Common myeloid progenitor, CD34-positive (primary cell): ENCODE measurements around the gene TBC1D20. TPM values are rescaled to one million over a fixed set of nuclear protein-coding genes. Genes with fewer than 3 reads are reported as not detected.
"Not testable (repeated sequence)": the region's sequence is repeated elsewhere in the genome, so short reads cannot be mapped to it uniquely, and the experiment has no call there.

Experiments
- CTCF ChIA-PET: fragments of 350-600 bp; sonication (Branson Sonifier 250); formaldehyde crosslinking; loops from one replicate; lab custom pipeline; 2021; ENCODE audit warnings: antibody characterized with exemption; lab: Charles Lee
- POLR2A ChIA-PET: fragments of 350-600 bp; sonication (Branson Sonifier 250); formaldehyde crosslinking; loops from one replicate; lab custom pipeline; 2021; ENCODE audit warnings: antibody characterized with exemption; lab: Charles Lee
- DNase-seq, 3 donors: peaks; one replicate each; pipeline versions ENCODE4 v3.0.0 to v3.0.0-alpha.2; 2013
- H3K27ac ChIP-seq, 2 experiments: 1 replicate in 1 of 2; 2 replicates in 1 of 2; pipeline ENCODE4 v1.7.0; 2013; ENCODE audit warnings: inconsistent platforms in 2 of 2, low read length in 2 of 2, mild to moderate bottlenecking in 2 of 2, low read depth in 1 of 2, moderate library complexity in 1 of 2; ENCODE audit not compliant: severe bottlenecking in 2 of 2, insufficient read depth in 1 of 2, poor library complexity in 1 of 2
- H3K27me3 ChIP-seq, 5 experiments: replicated peaks in 2 of 5; 1 replicate in 3 of 5; 2 replicates in 2 of 5; pipeline versions ENCODE4 v1.6.1 to v1.7.0; 2013; ENCODE audit warnings: low read length in 4 of 5, mild to moderate bottlenecking in 2 of 5, moderate library complexity in 2 of 5, inconsistent platforms in 1 of 5; ENCODE audit not compliant: insufficient read depth in 5 of 5, control insufficient read depth in 4 of 5
- H3K36me3 ChIP-seq, 4 experiments: 1 replicate in 2 of 4; 2 replicates in 2 of 4; pipeline versions ENCODE4 v1.6.1 to v1.7.0; 2013; ENCODE audit warnings: low read length in 3 of 4, control low read depth in 1 of 4, mild to moderate bottlenecking in 1 of 4; ENCODE audit not compliant: control insufficient read depth in 4 of 4, insufficient read depth in 4 of 4
- H3K4me1 ChIP-seq, 4 experiments: 1 replicate in 3 of 4; 2 replicates in 1 of 4; pipeline versions ENCODE4 v1.6.1 to v1.7.1; 2013; ENCODE audit warnings: low read length in 3 of 4, mild to moderate bottlenecking in 3 of 4, control low read depth in 1 of 4, inconsistent platforms in 1 of 4, moderate library complexity in 1 of 4; ENCODE audit not compliant: control insufficient read depth in 4 of 4, insufficient read depth in 4 of 4; ENCODE audit errors: control extremely low read depth in 1 of 4
- H3K4me3 ChIP-seq, 7 experiments: 1 replicate in 4 of 7; 2 replicates in 3 of 7; pipeline versions ENCODE4 v1.5.1 to v1.7.0; 2013; ENCODE audit warnings: mild to moderate bottlenecking in 7 of 7, low read length in 6 of 7, moderate library complexity in 6 of 7, inconsistent platforms in 2 of 7, low read depth in 2 of 7, control low read depth in 1 of 7; ENCODE audit not compliant: insufficient read depth in 4 of 7, control insufficient read depth in 1 of 7; ENCODE audit errors: extremely low read depth in 1 of 7
- H3K9me3 ChIP-seq, 5 experiments: 1 replicate in 4 of 5; 2 replicates in 1 of 5; pipeline versions ENCODE4 v1.6.1 to v1.7.1; 2013; ENCODE audit warnings: low read length in 4 of 5, mild to moderate bottlenecking in 2 of 5, inconsistent platforms in 1 of 5, low read depth in 1 of 5, moderate library complexity in 1 of 5; ENCODE audit not compliant: control insufficient read depth in 4 of 5, insufficient read depth in 2 of 5; ENCODE audit errors: control extremely low read depth in 1 of 5
- WGBS: methylation state at CpG from one replicate; pipeline ENCODE4 v1.1.5; 2013; ENCODE audit not compliant: insufficient coverage; 5-methylcytosine and 5-hydroxymethylcytosine counted together
- polyA plus RNA-seq: library from polyadenylated mRNA; unstranded; fragments of 120-200 nt; gene quantifications from one replicate; pipeline ENCODE4 v1.2.1, GENCODE V29; 2013

The TBC1D20 gene, protein sequence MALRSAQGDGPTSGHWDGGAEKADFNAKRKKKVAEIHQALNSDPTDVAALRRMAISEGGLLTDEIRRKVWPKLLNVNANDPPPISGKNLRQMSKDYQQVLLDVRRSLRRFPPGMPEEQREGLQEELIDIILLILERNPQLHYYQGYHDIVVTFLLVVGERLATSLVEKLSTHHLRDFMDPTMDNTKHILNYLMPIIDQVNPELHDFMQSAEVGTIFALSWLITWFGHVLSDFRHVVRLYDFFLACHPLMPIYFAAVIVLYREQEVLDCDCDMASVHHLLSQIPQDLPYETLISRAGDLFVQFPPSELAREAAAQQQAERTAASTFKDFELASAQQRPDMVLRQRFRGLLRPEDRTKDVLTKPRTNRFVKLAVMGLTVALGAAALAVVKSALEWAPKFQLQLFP
- polyA plus RNA-seq = 17.8 TPM

GRCh38 chr20:462199-462991 lies at the start of gene TBC1D20:
Gene TBC1D20, minus strand, starts transcription at chr20:462533. Its CDS starts 128 bp downstream, at chr20:462405.
- peak within 1 kb of the TSS; percentile 65 to 93 (median 87) for H3K4me3 ChIP-seq
- peak; percentile 86 to 93 (median 93) for DNase-seq
- H3K27ac ChIP-seq = peak within 1 kb of the TSS; percentile 46 to 84
- peaks cover 0 to 42% (median 23%) of the 10 kb centered on the region in 4 experiments for H3K4me1 ChIP-seq
- ChIA-PET POLR2A (no interaction called here), CTCF (interaction anchor here (1.0 to 1.3 kb wide), 3 partner anchors 10 to 30 kb away, joined by 4 to 7 read pairs (median 4); no protein-coding TSS in a partner anchor)
- H3K36me3 ChIP-seq = peaks cover 0 to 2% (median 0%) of the 10 kb centered on the region in 4 experiments
- H3K9me3 ChIP-seq = peaks cover 0 to 6% (median 0%) of the 10 kb centered on the region in 5 experiments
- H3K27me3 ChIP-seq = no peaks in the 10 kb centered on the region
- 0% methylated on average over 57 of the region's 80 CpGs for WGBS

DNA sequence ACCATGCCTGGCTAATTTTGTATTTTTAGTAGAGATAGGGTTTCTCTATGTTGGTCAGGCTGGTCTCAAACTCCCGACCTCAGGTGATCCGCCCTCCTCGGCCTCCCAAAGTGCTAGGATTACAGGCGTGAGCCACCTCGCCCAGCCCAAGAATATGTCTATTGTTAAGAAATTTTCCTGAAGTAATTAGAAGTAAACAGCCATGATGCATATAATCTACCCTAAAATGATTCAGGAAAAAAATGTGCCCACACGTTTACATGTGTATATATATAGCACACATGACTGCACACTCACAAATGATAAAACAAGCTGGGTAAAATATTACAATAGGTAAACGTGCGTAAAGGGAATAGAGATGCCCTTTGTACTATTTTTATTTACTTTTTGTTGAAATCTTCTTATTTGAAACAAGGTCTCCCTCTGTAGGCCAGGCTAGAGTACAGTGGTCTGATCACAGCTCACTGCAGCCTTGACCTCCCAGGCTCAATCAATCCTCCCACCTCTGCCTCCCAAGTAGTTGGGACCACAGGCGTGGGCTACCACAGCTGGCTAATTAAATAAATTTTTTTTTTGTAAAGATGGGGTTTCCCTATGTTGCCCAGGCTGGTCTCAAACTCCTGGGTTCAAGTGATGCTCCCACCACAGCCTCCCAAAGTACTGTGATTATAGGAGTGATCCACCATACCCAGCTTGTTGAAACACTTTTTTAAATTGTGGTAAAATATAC lies 48.2 kb upstream of the TBC1D20 start:
- DNase-seq, H3K27ac ChIP-seq, POLR2A ChIA-PET, H3K9me3 ChIP-seq, H3K27me3 ChIP-seq, H3K4me3 ChIP-seq: not testable (repeated sequence)
- no CpG with 5 or more reads among the region's 9 CpGs for WGBS
- Histone ChIP-seq H3K4me1 (peaks cover 0 to 15% (median 6%) of the 10 kb centered on the region in 4 experiments), H3K36me3 (peaks cover 17 to 33% (median 21%) of the 10 kb centered on the region in 4 experiments)
- CTCF ChIA-PET = interaction anchor here (1.1 kb wide), 1 partner anchor 9 kb away, joined by 4 read pairs; no protein-coding TSS in a partner anchor

GRCh38 chr20:508364-508787 lies 46.0 kb upstream of the TBC1D20 start:
- H3K27ac ChIP-seq, POLR2A ChIA-PET: not testable (repeated sequence)
- CTCF ChIA-PET = interaction anchor here (0.9 to 1.9 kb wide), 5 partner anchors 11 to 159 kb away, joined by 3 to 4 read pairs (median 3); no protein-coding TSS in a partner anchor

DNA sequence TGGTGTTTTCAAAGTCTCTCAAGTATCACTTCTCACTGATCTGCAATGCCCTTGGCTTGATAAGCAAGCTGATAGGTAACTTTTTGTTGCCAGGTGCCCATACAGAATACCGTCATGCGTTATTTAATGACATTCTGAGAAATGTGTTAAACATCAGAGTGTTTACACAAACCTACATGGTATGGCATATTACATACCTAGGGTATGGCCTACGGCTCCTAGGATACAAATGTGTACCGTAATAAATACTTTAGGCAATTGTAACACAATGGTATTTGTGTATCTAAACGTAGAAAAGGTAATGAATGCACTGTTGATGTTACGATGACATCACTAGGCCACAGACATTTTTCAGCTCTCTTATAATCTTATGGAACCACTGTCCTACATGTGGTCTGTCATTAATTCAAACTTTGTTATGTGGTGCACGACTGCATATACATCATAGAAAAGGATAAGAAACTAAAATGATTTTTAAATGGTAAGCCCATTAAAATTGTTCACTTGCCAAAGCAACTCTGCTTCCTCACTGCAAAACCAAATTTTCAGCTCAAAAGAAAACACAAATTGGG lies 45.5 kb upstream of the TBC1D20 start:
- Histone ChIP-seq H3K36me3 (peaks cover 27 to 53% (median 34%) of the 10 kb centered on the region in 4 experiments), H3K4me3 (no peak overlapping the region), H3K4me1 (peaks cover 0 to 12% (median 6%) of the 10 kb centered on the region in 4 experiments), H3K9me3 (no peaks in the 10 kb centered on the region), H3K27me3 (no peaks in the 10 kb centered on the region), H3K27ac (no peak overlapping the region)
- ChIA-PET POLR2A (interaction anchor here (0.6 kb wide), 1 partner anchor 17 kb away, joined by 4 read pairs; no protein-coding TSS in a partner anchor), CTCF (interaction anchor here (0.9 to 1.9 kb wide), 5 partner anchors 13 to 160 kb away, joined by 3 to 4 read pairs (median 3); no protein-coding TSS in a partner anchor)
- 100% methylated on average over 6 of the region's 7 CpGs for WGBS
- DNase-seq = no peak

More at GRCh38 chr20:508364-508787, 46.0 kb upstream of the TBC1D20 start:
- not testable (repeated sequence) for H3K9me3 ChIP-seq, DNase-seq, H3K27me3 ChIP-seq, H3K4me3 ChIP-seq
- Histone ChIP-seq H3K4me1 (peaks cover 0 to 12% (median 6%) of the 10 kb centered on the region in 4 experiments), H3K36me3 (peaks cover 23 to 48% (median 29%) of the 10 kb centered on the region in 4 experiments)
- 100% methylated on average over 1 of the region's 6 CpGs for WGBS

GRCh38 chr20:507006-507758 lies 44.8 kb upstream of the TBC1D20 start:
- WGBS = 100% methylated on average over 3 of the region's 7 CpGs
- H3K27ac ChIP-seq = no peak overlapping the region
- no peak for DNase-seq
- H3K4me3 ChIP-seq = no peak overlapping the region
- H3K27me3 ChIP-seq = no peaks in the 10 kb centered on the region
- peaks cover 0 to 12% (median 5%) of the 10 kb centered on the region in 4 experiments for H3K4me1 ChIP-seq
- no peaks in the 10 kb centered on the region for H3K9me3 ChIP-seq
- ChIA-PET POLR2A (interaction anchor here (0.6 kb wide), 1 partner anchor 18 kb away, joined by 4 read pairs; no protein-coding TSS in a partner anchor), CTCF (interaction anchor here (1.0 kb wide), 1 partner anchor 37 kb away, joined by 3 read pairs; no protein-coding TSS in a partner anchor)
- H3K36me3 ChIP-seq = peaks cover 31 to 60% (median 38%) of the 10 kb centered on the region in 4 experiments
